HG03066 (cell line): ENCODE data around the gene TRIM9.
"Not testable (repeated sequence)": the region's sequence is repeated elsewhere in the genome, so short reads cannot be mapped to it uniquely, and the experiment has no call there.

Experiments used
- ATAC-seq: cut with Tn5 transposase; IDR thresholded peaks from one replicate; pipeline ENCODE4 v1.9.1; 2021; ENCODE audit warnings: low read depth; ENCODE audit not compliant: unreplicated experiment

TRIM9 gene

GRCh38 chr14:50970886-50971781 lies 123.8 kb downstream of the TRIM9 start:
- no peak for ATAC-seq

DNA sequence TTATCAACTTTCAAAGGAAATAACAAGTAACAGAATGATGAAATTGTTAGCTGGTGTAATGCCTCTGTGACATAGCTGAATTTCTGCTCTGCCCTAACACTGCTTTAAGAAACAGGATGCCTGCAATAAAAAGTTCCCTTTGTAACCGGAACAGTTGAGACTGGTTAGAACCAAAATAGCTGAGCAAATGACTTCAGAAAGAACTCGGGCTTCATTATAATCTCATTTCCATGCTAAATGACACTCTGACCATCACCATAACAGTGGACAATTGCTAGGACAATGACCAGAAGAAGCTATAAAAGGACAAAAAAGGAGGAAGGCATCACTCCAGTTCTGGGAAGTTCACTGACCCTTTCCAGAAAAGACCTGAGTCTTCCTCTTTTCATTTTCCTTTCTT lies 127.1 kb downstream of the TRIM9 start:
- ATAC-seq, result no peak

GRCh38 chr14:50967103-50967502 lies 127.8 kb downstream of the TRIM9 start:
- ATAC-seq, result no peak

GRCh38 chr14:50964683-50965390 lies 130.1 kb downstream of the TRIM9 start:
- ATAC-seq, result no peak

GRCh38 chr14:50963919-50964318 lies 131.0 kb downstream of the TRIM9 start:
- no peak for ATAC-seq

DNA sequence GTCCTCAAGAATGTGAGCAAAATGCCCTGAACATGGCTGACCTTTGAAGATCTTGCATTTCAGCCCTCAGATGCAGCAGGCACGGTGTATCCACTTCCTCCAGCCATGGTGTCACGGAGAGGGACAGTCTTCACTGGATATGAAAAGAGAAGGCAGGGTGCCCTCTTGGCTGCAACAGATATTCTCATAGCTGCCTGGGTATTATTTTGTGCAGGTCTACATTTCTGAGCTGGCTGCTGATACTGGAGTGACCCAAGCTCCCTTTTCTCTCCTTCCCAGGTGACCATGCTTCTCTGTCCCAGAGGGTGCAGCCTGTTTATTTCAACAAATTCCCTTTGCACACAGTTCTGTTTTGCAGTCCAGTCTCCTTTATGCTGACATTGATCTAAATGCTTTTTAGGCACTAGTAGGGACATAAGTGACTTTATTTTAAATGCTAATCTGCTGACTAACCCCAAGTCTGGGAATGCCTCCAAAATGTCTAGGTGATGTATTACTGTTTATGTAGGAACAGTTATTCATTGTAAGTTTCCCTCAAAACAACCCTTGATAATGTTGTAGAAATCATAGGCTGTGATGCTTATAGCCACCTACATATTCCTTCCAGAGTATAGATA lies 133.2 kb downstream of the TRIM9 start:
- no peak for ATAC-seq

DNA sequence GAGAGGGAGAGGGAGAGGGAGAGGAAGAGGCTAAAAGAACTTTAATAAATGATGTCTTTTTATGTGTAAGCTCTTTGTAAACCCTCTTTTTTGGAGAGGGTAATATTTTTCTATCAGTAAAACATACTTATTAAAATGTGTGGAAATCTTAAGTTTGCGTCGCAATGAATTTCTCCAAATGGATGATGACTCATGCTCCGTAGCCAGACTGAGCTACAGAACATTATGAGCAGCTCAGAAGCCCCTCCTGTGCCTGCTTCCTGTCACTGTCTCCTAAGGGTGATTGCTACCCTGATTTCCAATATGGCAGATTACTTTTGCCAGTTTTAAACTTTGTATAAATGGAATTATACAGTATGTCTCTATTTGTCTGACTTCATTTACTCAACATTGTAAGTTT lies 137.6 kb downstream of the TRIM9 start:
- no peak for ATAC-seq

DNA sequence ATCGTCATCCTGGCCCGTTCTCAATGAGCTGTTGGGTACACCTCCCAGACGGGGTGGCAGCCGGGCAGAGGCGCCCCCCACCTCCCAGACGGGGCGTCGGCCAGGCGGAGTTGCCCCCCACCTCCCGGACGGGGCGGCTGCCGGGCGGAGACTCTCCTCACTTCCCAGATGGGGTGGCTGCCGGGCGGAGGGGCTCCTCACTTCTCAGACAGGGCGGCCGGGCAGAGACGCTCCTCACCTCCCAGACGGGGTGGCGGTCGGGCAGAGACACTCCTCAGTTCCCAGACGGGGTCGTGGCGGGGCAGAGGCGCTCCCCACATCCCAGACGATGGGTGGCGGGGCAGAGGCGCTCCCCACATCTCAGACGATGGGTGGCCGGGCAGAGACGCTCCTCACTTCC lies 138.5 kb downstream of the TRIM9 start:
- not testable (repeated sequence) for ATAC-seq

GRCh38 chr14:50955373-50956043 lies 139.4 kb downstream of the TRIM9 start:
- ATAC-seq, result no peak

GRCh38 chr14:50954811-50955372 lies 140.0 kb downstream of the TRIM9 start:
- ATAC-seq, result no peak

DNA sequence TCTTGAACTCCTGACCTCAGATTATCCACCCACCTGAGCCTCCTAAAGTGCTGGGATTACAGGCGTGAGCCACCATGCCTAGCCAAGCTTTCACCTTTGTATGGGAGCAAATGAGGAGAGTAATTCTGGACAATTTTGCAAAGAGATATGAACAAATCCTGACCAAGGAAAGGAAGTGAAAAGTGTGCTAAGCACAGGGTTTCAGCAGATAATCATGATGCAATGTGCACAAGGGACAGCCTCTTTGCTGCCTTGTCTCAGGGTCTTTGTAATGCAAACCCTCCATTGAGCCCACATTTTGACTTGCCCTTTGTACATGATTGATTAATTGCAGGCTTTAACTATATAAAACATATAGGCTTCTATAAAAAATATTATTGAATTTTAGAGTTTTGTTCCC lies 141.4 kb downstream of the TRIM9 start:
- no peak for ATAC-seq

- ATAC-seq, result no peak
Measured at GRCh38 chr14:50951032-50951431, 143.9 kb downstream of the TRIM9 start.

DNA sequence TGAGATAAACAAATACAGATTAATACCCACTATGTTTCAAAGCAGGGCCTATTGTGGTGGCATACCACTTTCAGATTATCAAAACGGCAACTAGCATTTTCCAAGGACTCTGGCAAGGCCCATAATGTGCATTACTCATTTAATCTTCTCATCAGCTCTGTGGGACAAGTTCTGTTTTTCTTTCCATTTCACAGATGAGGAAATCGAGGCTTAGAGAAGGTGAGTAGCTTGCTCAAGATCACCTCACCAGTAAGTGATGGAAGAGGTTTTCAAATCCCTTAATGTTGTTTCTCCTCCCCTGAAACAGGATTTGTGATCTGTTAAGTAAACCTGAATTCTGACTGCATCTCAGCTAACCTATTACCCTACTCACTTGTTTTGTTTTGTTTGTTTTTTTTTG lies 146.7 kb downstream of the TRIM9 start:
- no peak for ATAC-seq

GRCh38 chr14:50947446-50947845 lies 147.5 kb downstream of the TRIM9 start:
- ATAC-seq, result no peak

GRCh38 chr14:50946234-50946935 lies 148.5 kb downstream of the TRIM9 start:
- ATAC-seq, result no peak

DNA sequence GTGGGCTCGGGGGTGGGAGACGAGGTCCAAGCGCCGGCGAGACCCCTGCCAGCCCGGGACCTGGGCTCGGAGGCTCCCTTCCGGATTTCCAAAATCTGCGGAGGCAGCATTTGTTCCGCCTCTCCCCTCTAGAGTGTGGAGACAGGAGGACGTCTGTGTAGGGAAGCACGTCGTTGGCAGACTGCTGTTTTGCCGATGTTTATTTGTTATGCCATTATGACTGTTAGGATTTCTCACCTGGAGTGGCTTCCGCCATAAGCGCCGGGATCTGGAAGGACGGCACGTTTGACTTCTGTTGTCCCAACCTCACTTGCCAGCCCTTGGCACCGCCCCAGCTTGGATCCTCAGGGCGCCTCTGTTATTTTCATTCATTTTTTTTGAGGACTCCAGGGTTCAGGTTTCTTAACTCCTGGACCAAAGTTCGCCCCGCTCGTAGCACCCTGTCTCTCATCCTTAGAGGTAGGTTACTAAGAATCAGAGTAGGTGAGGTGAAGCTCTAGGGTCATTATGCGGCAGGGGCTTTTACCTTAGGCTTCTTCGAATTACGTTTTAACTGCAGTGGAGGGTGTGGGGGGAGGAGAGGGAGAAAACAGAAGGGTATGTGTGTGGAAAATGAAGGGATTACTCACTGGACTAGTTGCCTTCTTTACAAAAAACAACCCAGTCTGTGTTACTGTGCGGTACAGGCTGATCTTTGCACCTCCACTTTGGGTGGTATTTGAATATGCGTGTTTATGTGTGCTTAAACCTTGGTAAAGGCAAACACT lies 150.1 kb downstream of the TRIM9 start:
- no peak for ATAC-seq

DNA sequence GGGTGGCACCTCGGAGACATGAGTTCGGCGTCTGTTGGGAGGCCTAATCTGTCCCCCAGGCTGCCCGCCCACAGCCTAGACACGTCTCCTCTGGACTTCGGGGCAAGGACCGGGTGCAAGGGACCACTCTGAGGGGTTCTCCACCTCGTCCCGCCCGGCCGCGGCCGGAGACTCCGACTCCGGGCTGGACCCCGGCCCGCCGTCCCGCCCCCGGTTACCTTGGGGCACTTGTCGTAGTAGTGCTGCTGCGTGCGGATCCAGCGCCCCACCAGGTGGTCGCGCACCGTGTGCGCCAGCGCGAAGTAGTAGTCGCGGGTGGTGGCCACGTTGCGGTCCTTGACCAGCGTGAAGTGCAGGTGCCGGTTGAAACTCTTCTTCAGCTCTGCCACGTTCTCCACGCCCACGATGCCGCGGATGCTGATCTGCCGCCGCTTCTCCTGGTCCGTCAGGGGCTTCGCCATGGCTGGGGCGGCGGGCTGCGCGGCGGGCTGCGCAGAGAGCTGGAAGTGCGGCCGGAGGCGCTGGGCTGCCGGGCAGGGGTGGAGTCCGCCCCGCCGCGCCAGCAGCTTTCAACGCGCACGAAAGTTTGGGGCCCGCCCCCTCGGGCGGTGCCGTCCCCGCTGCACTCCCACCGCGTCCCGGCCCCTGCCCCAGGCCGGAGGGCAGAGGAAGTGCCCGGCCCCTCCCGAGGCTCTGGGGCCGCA lies 150.8 kb downstream of the TRIM9 start, which contains the start of gene PYGL:
TSS of gene PYGL (minus strand) at position 541 of the 704 bp plus-strand sequence. CDS start at position 461, 80 bp downstream.
- ATAC-seq, result peak; percentile 70

DNA sequence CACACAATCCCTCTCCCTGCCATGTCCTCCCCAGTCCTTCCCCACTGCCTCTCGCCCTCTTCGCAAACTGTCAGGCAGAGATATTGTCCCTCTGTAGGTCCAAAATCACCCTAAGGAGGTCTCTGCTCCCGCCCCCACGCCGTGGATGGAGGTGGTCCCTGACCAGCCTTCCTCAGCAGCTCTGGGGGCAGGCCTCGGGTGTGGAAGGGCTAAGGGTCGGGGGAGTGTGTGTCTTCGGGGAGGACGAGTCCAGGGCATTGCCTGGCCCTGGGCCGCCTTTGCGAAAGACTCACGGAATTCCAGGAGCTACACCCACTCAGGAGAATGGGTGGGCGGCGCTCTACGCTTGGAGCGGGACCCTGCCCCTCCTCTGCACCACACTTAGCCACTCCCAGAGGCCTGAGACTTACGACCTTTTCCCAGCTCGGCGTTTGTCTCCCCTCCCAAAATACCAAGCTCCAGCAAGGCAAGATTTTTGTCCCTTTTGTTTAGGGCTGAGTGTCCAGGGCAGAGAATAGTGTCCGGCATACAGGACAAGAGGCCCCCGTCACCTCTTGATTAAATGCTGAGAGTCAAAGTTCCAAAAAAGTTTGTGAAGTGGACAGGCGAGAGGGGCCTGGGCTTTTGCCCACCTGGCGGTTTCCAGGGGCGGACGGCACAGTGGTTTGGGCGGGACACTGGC lies 151.5 kb downstream of the TRIM9 start:
- no peak for ATAC-seq
